ENCODE data around the gene PAPLN. TPM values are rescaled to one million over a fixed set of nuclear protein-coding genes. Genes with fewer than 3 reads are reported as not detected.
"Not testable (repeated sequence)": the region's sequence is repeated elsewhere in the genome, so short reads cannot be mapped to it uniquely, and the experiment has no call there.

Gene PAPLN
- total RNA-seq, result 10 to 100 TPM in 2 of 4 donors, 1 to 10 TPM in 2; 8.1 to 27.2 (median 12.7) TPM

- Histone ChIP-seq H3K36me3 (no peaks in the 10 kb centered on the region), H3K27ac (peak within 1 kb of the TSS in 3 of 4 donors; percentile 32 to 62 (median 35)), H3K27me3 (no peaks in the 10 kb centered on the region), H3K9me3 (no peaks in the 10 kb centered on the region), H3K4me3 (peak within 1 kb of the TSS; percentile 41 to 59 (median 56)), H3K4me1 (peaks cover 0 to 56% (median 29%) of the 10 kb centered on the region in 4 donors)
- TF ChIP-seq CTCF (IDR thresholded peaks at IDR 0.05) (no peak), POLR2A (IDR thresholded peaks at IDR 0.05) (no peak)
- peak in 2 of 3 donors; percentile 72 to 73 for DNase-seq
Observed at GRCh38 chr14:73237219-73237785, at the start of gene PAPLN. Gene PAPLN (plus strand): TSS chr14:73237506. CDS start chr14:73239779, 2,273 bp downstream.

GRCh38 chr14:73188501-73188911, 48.8 kb upstream of the PAPLN start:
- Histone ChIP-seq H3K4me1 (no peaks in the 10 kb centered on the region), H3K27me3 (no peaks in the 10 kb centered on the region), H3K27ac (no peak overlapping the region), H3K36me3 (peaks cover 0 to 72% (median 0%) of the 10 kb centered on the region in 3 donors), H3K9me3 (no peaks in the 10 kb centered on the region), H3K4me3 (no peak overlapping the region)
- TF ChIP-seq POLR2A (IDR thresholded peaks at IDR 0.05) (no peak), CTCF (IDR thresholded peaks at IDR 0.05) (no peak)
- no peak for DNase-seq

GRCh38 chr14:73189651-73190050, 47.7 kb upstream of the PAPLN start:
- no peak for TF ChIP-seq CTCF (IDR thresholded peaks at IDR 0.05)
- no peak for TF ChIP-seq POLR2A (IDR thresholded peaks at IDR 0.05)
- peaks cover 0 to 83% (median 0%) of the 10 kb centered on the region in 3 donors for H3K36me3 ChIP-seq
- H3K9me3 ChIP-seq, result no peaks in the 10 kb centered on the region

GRCh38 chr14:73191441-73191840, 45.9 kb upstream of the PAPLN start:
- Histone ChIP-seq H3K4me3 (no peak overlapping the region), H3K9me3 (no peaks in the 10 kb centered on the region), H3K4me1 (no peaks in the 10 kb centered on the region), H3K27me3 (no peaks in the 10 kb centered on the region), H3K36me3 (peaks cover 0 to 92% (median 0%) of the 10 kb centered on the region in 3 donors), H3K27ac (no peak overlapping the region)
- DNase-seq, result no peak
- TF ChIP-seq CTCF (IDR thresholded peaks at IDR 0.05) (no peak), POLR2A (IDR thresholded peaks at IDR 0.05) (no peak)

More at GRCh38 chr14:73189651-73190050, 47.7 kb upstream of the PAPLN start:
- no peak overlapping the region for H3K4me3 ChIP-seq
- H3K4me1 ChIP-seq, result no peaks in the 10 kb centered on the region
- no peaks in the 10 kb centered on the region for H3K27me3 ChIP-seq
- no peak overlapping the region for H3K27ac ChIP-seq
- no peak for DNase-seq

GRCh38 chr14:73194306-73194705, 43.0 kb upstream of the PAPLN start:
- not testable (repeated sequence) for H3K27me3 ChIP-seq, H3K9me3 ChIP-seq, DNase-seq, H3K4me3 ChIP-seq, H3K27ac ChIP-seq, H3K4me1 ChIP-seq
- H3K36me3 ChIP-seq, result peaks cover 0 to 89% (median 0%) of the 10 kb centered on the region in 3 donors

- H3K36me3 ChIP-seq, result peaks cover 0 to 91% (median 0%) of the 10 kb centered on the region in 3 donors
- H3K27ac ChIP-seq, result no peak overlapping the region
- H3K4me3 ChIP-seq, result no peak overlapping the region
- no peaks in the 10 kb centered on the region for H3K9me3 ChIP-seq
- no peaks in the 10 kb centered on the region for H3K4me1 ChIP-seq
- H3K27me3 ChIP-seq, result no peaks in the 10 kb centered on the region
- DNase-seq, result no peak
- TF ChIP-seq CTCF (IDR thresholded peaks at IDR 0.05) (no peak), POLR2A (IDR thresholded peaks at IDR 0.05) (no peak)
Observed at GRCh38 chr14:73198253-73198652, 39.1 kb upstream of the PAPLN start.
